ENCODE results near the gene FBXO11.

The FBXO11 gene

GRCh38 chr2:47849368-47849767 lies 56.9 kb downstream of the FBXO11 start:
- no peak for DNase-seq

GRCh38 chr2:47844162-47844561 lies 62.1 kb downstream of the FBXO11 start:
- no peak for DNase-seq

- DNase-seq: no peak
These were observed 62.9 kb downstream of the FBXO11 start for GRCh38 chr2:47843407-47843806.

GRCh38 chr2:47842846-47843245 lies 63.5 kb downstream of the FBXO11 start:
- no peak for DNase-seq

GRCh38 chr2:47838686-47839085 lies 67.6 kb downstream of the FBXO11 start:
- DNase-seq: no peak

- no peak for DNase-seq
These were observed 68.0 kb downstream of the FBXO11 start for GRCh38 chr2:47838249-47838648.

- DNase-seq: no peak
These were observed 72.8 kb downstream of the FBXO11 start for GRCh38 chr2:47833516-47833968.

GRCh38 chr2:47822518-47822917 lies 83.8 kb downstream of the FBXO11 start:
- no peak for DNase-seq

GRCh38 chr2:47819834-47820233 lies 86.5 kb downstream of the FBXO11 start:
- no peak for DNase-seq

- DNase-seq: no peak
These were observed 87.5 kb downstream of the FBXO11 start for GRCh38 chr2:47818777-47819176.

- no peak for DNase-seq
These were observed 90.5 kb downstream of the FBXO11 start for GRCh38 chr2:47815764-47816163.

GRCh38 chr2:47811668-47812067 lies 94.6 kb downstream of the FBXO11 start:
- DNase-seq: no peak

- no peak for DNase-seq
These were observed 95.4 kb downstream of the FBXO11 start for GRCh38 chr2:47810850-47811249.

- no peak for DNase-seq
These were observed 96.4 kb downstream of the FBXO11 start for GRCh38 chr2:47809903-47810302.

GRCh38 chr2:47808614-47809013 lies 97.7 kb downstream of the FBXO11 start:
- DNase-seq: no peak

- no peak for DNase-seq
These were observed 100.4 kb downstream of the FBXO11 start for GRCh38 chr2:47805850-47806249.

- no peak for DNase-seq
These were observed 102.5 kb downstream of the FBXO11 start for GRCh38 chr2:47803770-47804169.

GRCh38 chr2:47803363-47803762 lies 102.9 kb downstream of the FBXO11 start:
- DNase-seq: no peak

- DNase-seq: no peak
These were observed 105.2 kb downstream of the FBXO11 start for GRCh38 chr2:47801118-47801517.

- DNase-seq: no peak
These were observed 107.2 kb downstream of the FBXO11 start for GRCh38 chr2:47799031-47799609.

GRCh38 chr2:47798631-47799030 lies 107.7 kb downstream of the FBXO11 start:
- no peak for DNase-seq

GRCh38 chr2:47796090-47796697 lies 110.1 kb downstream of the FBXO11 start:
- DNase-seq: no peak

- DNase-seq: no peak
These were observed 120.3 kb downstream of the FBXO11 start for GRCh38 chr2:47785986-47786385.

GRCh38 chr2:47784352-47784851 lies 121.9 kb downstream of the FBXO11 start:
- no peak for DNase-seq

Measured in eye (tissue), 1 donor.